Mucosa of descending colon (tissue), 3 donors: ENCODE data around the gene SCD. TPM values are rescaled to one million over a fixed set of nuclear protein-coding genes. Genes with fewer than 3 reads are reported as not detected.
"Not testable (repeated sequence)": the region's sequence is repeated elsewhere in the genome, so short reads cannot be mapped to it uniquely, and the experiment has no call there.

Experiments used
- ATAC-seq: fragments of 200-7000 bp; cut with Tn5 transposase; one replicate; pipeline ENCODE4 v1.9.1; 2020; ENCODE audit warnings: mild to moderate bottlenecking, moderate library complexity
- DNase-seq, 3 donors: peaks; one replicate each; pipeline ENCODE4 v3.0.0-alpha.2; 2020
- H3K36me3 ChIP-seq: fragments of 200-600 bp; one replicate; pipeline ENCODE4 v1.8.0; 2021; ENCODE audit warnings: low read depth, mild to moderate bottlenecking
- H3K4me1 ChIP-seq: fragments of 200-600 bp; one replicate; pipeline ENCODE4 v1.8.0; 2021; ENCODE audit warnings: low read depth, mild to moderate bottlenecking
- H3K4me3 ChIP-seq: fragments of 200-600 bp; one replicate; pipeline ENCODE4 v1.8.0; 2021; ENCODE audit warnings: mild to moderate bottlenecking
- H3K9me3 ChIP-seq: fragments of 200-600 bp; one replicate; pipeline ENCODE4 v1.8.0; 2021; ENCODE audit warnings: mild to moderate bottlenecking
- CTCF ChIP-seq: fragments of 200-600 bp; IDR thresholded peaks from one replicate; pipeline ENCODE4 v1.8.0; 2022; ENCODE audit warnings: antibody characterized with exemption, mild to moderate bottlenecking
- intact Hi-C, 2 donors: fragments of 100-400 bp; cut with DNase I in 1 of 2; cut with micrococcal nuclease in 1 of 2; formaldehyde crosslinking; loops; one replicate each; pipeline versions ENCODE4 v1.11.0 to v1.11.1; 2022; cut with DNase I, micrococcal nuclease
- long read RNA-seq, 2 donors: library from polyadenylated mRNA; unstranded; transcript quantifications; one replicate each; pipeline ENCODE4 v2.0.0, GENCODE V29; 2019 to 2021
- total RNA-seq, 3 donors: library from RNA; stranded (reverse); fragmentation: NEBNext Ultra II Directional in 2 of 3; extraction: Animal tissue kit (Norgen Biotek cat#: 25700) in 2 of 3; gene quantifications; one replicate each; pipeline versions ENCODE4 v1.2.1 to v1.2.4, GENCODE V29; 2021 to 2023
- donor health status: DM: no; HTN: no; CAD: no; lungs with moderate emphysema.
- donor health status: DM: no; HTN: no; CAD: no.
- donor health status: DM: no; HTN: yes; CAD: no.

The SCD gene
- total RNA-seq: 100 to 1,000 TPM in 1 of 3 donors, 10 to 100 TPM in 2; 40.7 to 108 (median 83.5) TPM
- long read RNA-seq, donor 1, full-length matches to known transcripts: 14 of 22 reads
- long read RNA-seq, donor 1, partial matches to known transcripts: 8 of 22 reads
- long read RNA-seq, donor 1, other reads (novel, unspliced or antisense): 0 of 22 reads
- long read RNA-seq, donor 2, full-length matches to known transcripts: 3 of 10 reads
- long read RNA-seq, donor 2, partial matches to known transcripts: 0 of 10 reads
- long read RNA-seq, donor 2, other reads (novel, unspliced or antisense): 7 of 10 reads

- H3K9me3 ChIP-seq: no peaks in the 10 kb centered on the region
- DNase-seq (peak; percentile 78 to 90 (median 85)), ATAC-seq (peak; percentile 90)
- intact Hi-C loops: no loop called here
- H3K4me1 ChIP-seq: peaks cover 16% of the 10 kb centered on the region
- no peaks in the 10 kb centered on the region for H3K36me3 ChIP-seq
- no peak for TF ChIP-seq CTCF
- H3K4me3 ChIP-seq: peak within 1 kb of the TSS; percentile 18
Observed at GRCh38 chr10:100346765-100347567, at the start of gene SCD. TSS of gene SCD (plus strand) at chr10:100347233. CDS start at chr10:100347505, 272 bp downstream.

DNA sequence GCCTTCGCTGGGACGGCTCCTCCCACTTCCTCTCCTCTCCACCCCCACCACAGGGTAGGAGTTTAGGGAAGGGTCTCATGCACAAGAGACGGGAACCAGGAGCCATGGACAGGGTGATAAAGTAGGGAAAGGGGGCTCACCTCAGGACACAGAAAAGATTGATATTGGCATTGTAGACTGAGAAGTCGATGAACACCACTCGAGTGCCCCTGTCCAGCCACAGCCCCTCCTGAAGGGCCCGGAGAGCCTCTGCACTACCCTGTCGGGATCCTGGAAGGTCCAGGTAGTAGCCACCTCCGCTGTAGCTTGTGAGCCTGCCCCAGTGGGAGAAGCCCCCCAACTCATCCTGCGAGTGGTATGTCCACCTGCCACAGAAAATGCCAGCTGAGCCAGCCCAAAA, 49.8 kb upstream of the SCD start:
- ATAC-seq (no peak), DNase-seq (no peak)
- Histone ChIP-seq H3K36me3 (no peaks in the 10 kb centered on the region), H3K9me3 (no peaks in the 10 kb centered on the region), H3K4me1 (no peaks in the 10 kb centered on the region), H3K4me3 (no peak overlapping the region)
- no peak for TF ChIP-seq CTCF
- intact Hi-C loops: no loop called here

DNA sequence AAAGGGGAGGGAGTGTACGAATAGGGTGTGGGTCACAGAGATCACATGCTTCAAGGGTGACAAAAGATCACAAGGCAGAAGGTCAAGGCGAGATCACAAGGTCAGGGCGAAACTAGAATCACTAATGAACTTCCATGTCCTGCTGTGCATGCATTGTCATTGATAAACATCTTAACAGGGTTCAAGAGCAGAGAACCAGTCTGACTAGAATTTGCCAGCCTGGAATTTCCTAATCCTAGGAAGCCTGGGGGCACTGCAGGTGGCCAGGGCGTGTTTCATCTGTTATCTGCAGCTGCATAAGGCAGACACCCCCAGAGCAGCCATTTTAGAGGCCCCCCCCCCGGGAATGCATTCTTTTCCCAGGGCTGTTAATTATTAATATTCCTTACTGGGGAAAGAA, 45.9 kb upstream of the SCD start:
- H3K36me3 ChIP-seq, H3K9me3 ChIP-seq, H3K4me1 ChIP-seq, ATAC-seq, H3K4me3 ChIP-seq, intact Hi-C loops, DNase-seq: not testable (repeated sequence)

DNA sequence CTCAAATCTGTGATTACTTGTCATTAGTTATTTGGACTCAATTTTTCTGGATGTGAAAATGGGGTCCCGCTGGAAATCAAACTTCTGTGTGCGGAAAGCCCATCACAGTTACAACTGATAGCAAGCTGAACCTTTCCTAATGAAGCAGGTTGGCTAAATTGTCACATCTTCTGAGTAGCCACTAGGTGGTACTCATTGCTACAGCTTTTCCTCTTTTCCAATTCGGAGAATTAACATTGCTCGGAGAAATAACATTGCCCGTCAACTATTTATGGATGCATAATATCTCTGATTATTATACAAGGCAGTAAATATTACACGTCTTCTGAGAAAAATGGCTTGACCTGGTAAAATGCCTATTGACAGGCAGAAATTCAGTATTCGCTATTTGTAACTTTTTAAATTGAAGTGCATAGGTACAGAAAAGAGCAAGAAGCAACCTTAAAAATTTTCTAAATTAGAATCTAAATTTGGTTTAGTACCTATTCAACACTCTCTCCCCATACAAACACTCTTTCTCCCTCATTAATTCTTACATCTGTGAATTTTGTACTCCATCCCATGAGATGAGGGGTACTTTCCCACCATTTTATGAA, 43.2 kb upstream of the SCD start:
- H3K4me3 ChIP-seq: no peak overlapping the region
- intact Hi-C loops: no loop called here
- H3K36me3 ChIP-seq: no peaks in the 10 kb centered on the region
- ATAC-seq (no peak), DNase-seq (no peak)
- H3K4me1 ChIP-seq: no peaks in the 10 kb centered on the region
- H3K9me3 ChIP-seq: no peaks in the 10 kb centered on the region
- TF ChIP-seq CTCF: no peak

- Histone ChIP-seq H3K4me3 (no peak overlapping the region), H3K36me3 (no peaks in the 10 kb centered on the region), H3K9me3 (no peaks in the 10 kb centered on the region), H3K4me1 (no peaks in the 10 kb centered on the region)
- intact Hi-C loops: no loop called here
- TF ChIP-seq CTCF: no peak
- ATAC-seq (no peak), DNase-seq (no peak)
Observed at GRCh38 chr10:100304414-100304813, 42.6 kb upstream of the SCD start.

- no peaks in the 10 kb centered on the region for H3K9me3 ChIP-seq
Observed at GRCh38 chr10:100306861-100307260, 40.2 kb upstream of the SCD start.

More at GRCh38 chr10:100306861-100307260, 40.2 kb upstream of the SCD start:
- no peaks in the 10 kb centered on the region for H3K4me1 ChIP-seq
- no peaks in the 10 kb centered on the region for H3K36me3 ChIP-seq
- TF ChIP-seq CTCF: no peak
- intact Hi-C loops: no loop called here
- no peak for DNase-seq
- no peak overlapping the region for H3K4me3 ChIP-seq
- no peak for ATAC-seq
